Measurements from ENCODE around the gene SEMA4B. TPM values are rescaled to one million over a fixed set of nuclear protein-coding genes. Genes with fewer than 3 reads are reported as not detected.
A peak's percentile ranks its signal among the peaks of the same experiment; 100 is the strongest.

The SEMA4B gene
- total RNA-seq, 4 donors from 2014 or later, result 43.1 to 104 (median 59.0) TPM

- no peaks in the 10 kb centered on the region for H3K27me3 ChIP-seq
- peak overlapping the region in 3 of 4 donors; percentile 23 to 40 (median 37) for H3K27ac ChIP-seq
- TF ChIP-seq CTCF (IDR thresholded peaks at IDR 0.05), result no peak
- peak in 1 of 2 donors; percentile 22 for TF ChIP-seq EP300 (IDR thresholded peaks at IDR 0.05)
- TF ChIP-seq POLR2A (IDR thresholded peaks at IDR 0.05), result no peak
- H3K9me3 ChIP-seq, result no peaks in the 10 kb centered on the region
- WGBS, 2 donors, result 47 to 63% methylated on average over 16 of the region's 16 CpGs
- H3K4me1 ChIP-seq, result peaks cover 0 to 26% (median 12%) of the 10 kb centered on the region in 4 donors
- no peak for DNase-seq (ENCODE audit: low spot score in 2 of 2)
- no peak overlapping the region for H3K4me3 ChIP-seq
- no peaks in the 10 kb centered on the region for H3K36me3 ChIP-seq
Observed at GRCh38 chr15:90154861-90155626, 46.1 kb upstream of the SEMA4B start.

GRCh38 chr15:90159213-90159612, 41.9 kb upstream of the SEMA4B start:
- DNase-seq (ENCODE audit: low spot score in 2 of 2), result no peak
- 53 to 79% methylated on average over 2 of the region's 2 CpGs for WGBS, 2 donors
- H3K4me1 ChIP-seq, result peaks cover 0 to 30% (median 12%) of the 10 kb centered on the region in 4 donors
- no peaks in the 10 kb centered on the region for H3K9me3 ChIP-seq
- peak overlapping the region; percentile 61 to 91 (median 79) for H3K27ac ChIP-seq
- no peaks in the 10 kb centered on the region for H3K27me3 ChIP-seq
- TF ChIP-seq CTCF (IDR thresholded peaks at IDR 0.05) (no peak), EP300 (IDR thresholded peaks at IDR 0.05) (peak; percentile 56 to 82)
- H3K36me3 ChIP-seq, result no peaks in the 10 kb centered on the region
- H3K4me3 ChIP-seq, result no peak overlapping the region

GRCh38 chr15:90160781-90161727, 40.1 kb upstream of the SEMA4B start:
- TF ChIP-seq CTCF (IDR thresholded peaks at IDR 0.05) (no peak), EP300 (IDR thresholded peaks at IDR 0.05) (no peak), POLR2A (IDR thresholded peaks at IDR 0.05) (no peak)
- WGBS, 2 donors, result 78 to 82% methylated on average over 14 of the region's 14 CpGs

GRCh38 chr15:90161950-90162361, 39.2 kb upstream of the SEMA4B start:
- Histone ChIP-seq H3K4me1 (peaks cover 0 to 37% (median 12%) of the 10 kb centered on the region in 4 donors), H3K36me3 (no peaks in the 10 kb centered on the region), H3K27ac (peak overlapping the region in 1 of 4 donors; percentile 48), H3K4me3 (no peak overlapping the region), H3K9me3 (no peaks in the 10 kb centered on the region), H3K27me3 (no peaks in the 10 kb centered on the region)
- DNase-seq (ENCODE audit: low spot score in 2 of 2), result no peak
- TF ChIP-seq CTCF (IDR thresholded peaks at IDR 0.05), result no peak
- TF ChIP-seq POLR2A (IDR thresholded peaks at IDR 0.05), result no peak
- TF ChIP-seq EP300 (IDR thresholded peaks at IDR 0.05), result no peak
- 62 to 63% methylated on average over 4 of the region's 4 CpGs for WGBS, 2 donors

More at GRCh38 chr15:90160781-90161727, 40.1 kb upstream of the SEMA4B start:
- Histone ChIP-seq H3K4me1 (peaks cover 0 to 37% (median 12%) of the 10 kb centered on the region in 4 donors), H3K9me3 (no peaks in the 10 kb centered on the region), H3K36me3 (no peaks in the 10 kb centered on the region), H3K27ac (peak overlapping the region in 2 of 4 donors; percentile 48 to 89), H3K27me3 (no peaks in the 10 kb centered on the region), H3K4me3 (no peak overlapping the region)
- no peak for DNase-seq (ENCODE audit: low spot score in 2 of 2)
